IMR-90 (cell line): Measurements from ENCODE around the gene CARMIL1. TPM values are rescaled to one million over a fixed set of nuclear protein-coding genes. Genes with fewer than 3 reads are reported as not detected.

Experiments
- ATAC-seq: fragments of 200-7000 bp; cut with Tn5 transposase; 2 replicates; pipeline ENCODE4 v1.9.1; 2020; ENCODE audit warnings: low read depth, mild to moderate bottlenecking, moderate library complexity
- BruUV-seq: library from RNA; stranded (reverse); fragments of 400-500 nt; replicated peaks from 2 replicates; lab custom pipeline; 2021; lab: Mats Ljungman, UMichigan
- CTCF ChIA-PET: fragments of 300-600 bp; formaldehyde crosslinking; extraction: SDS; loops from one replicate; lab custom pipeline; 2021; ENCODE audit warnings: antibody characterized with exemption; lab: Yijun Ruan, JAX
- POLR2A ChIA-PET: fragments of 300-600 bp; sonication (Branson Sonifier 250); formaldehyde crosslinking; loops from one replicate; lab custom pipeline; 2022; ENCODE audit warnings: antibody characterized with exemption; ENCODE audit not compliant: unreplicated experiment; lab: Charles Lee
- DNase-seq: peaks from one replicate; pipeline ENCODE4 v3.0.0; 2013
- H2AFZ ChIP-seq: replicated peaks from 2 replicates; pipeline ENCODE3; 2013; ENCODE audit warnings: low read length, mild to moderate bottlenecking; ENCODE audit not compliant: poor library complexity
- H2AK5ac ChIP-seq: 2 replicates; pipeline ENCODE4 v1.6.1; 2013; ENCODE audit warnings: low read depth, low read length, inconsistent platforms
- H2AK9ac ChIP-seq: replicated peaks from 2 replicates; pipeline ENCODE3; 2013; ENCODE audit warnings: mild to moderate bottlenecking, low read depth, low read length, moderate library complexity; ENCODE audit not compliant: poor library complexity
- H2BK120ac ChIP-seq: 2 replicates; pipeline ENCODE4 v1.6.1; 2013; ENCODE audit warnings: low read depth, low read length, inconsistent platforms
- H2BK15ac ChIP-seq: 3 replicates; pipeline ENCODE4 v1.6.1; 2013; ENCODE audit warnings: low read depth, low read length, inconsistent platforms
- H2BK20ac ChIP-seq: 2 replicates; pipeline ENCODE4 v1.6.1; 2013; ENCODE audit warnings: low read depth, mild to moderate bottlenecking, inconsistent platforms, low read length, moderate library complexity
- H2BK5ac ChIP-seq: 2 replicates; pipeline ENCODE4 v1.6.1; 2013; ENCODE audit warnings: mild to moderate bottlenecking, low read depth, low read length, inconsistent platforms; ENCODE audit not compliant: poor library complexity, severe bottlenecking
- H3K14ac ChIP-seq: replicated peaks from 2 replicates; pipeline ENCODE4 v1.6.1; 2013; ENCODE audit warnings: low read depth, low read length, inconsistent platforms
- H3K18ac ChIP-seq: 2 replicates; pipeline ENCODE4 v1.6.1; 2013; ENCODE audit warnings: low read depth, low read length, control low read depth
- H3K23ac ChIP-seq: 2 replicates; pipeline ENCODE4 v1.6.1; 2013; ENCODE audit warnings: low read depth, low read length, inconsistent platforms
- H3K27ac ChIP-seq: 2 replicates; pipeline ENCODE4 v1.5.1; 2013; ENCODE audit warnings: mild to moderate bottlenecking, control low read depth, low read length; ENCODE audit not compliant: insufficient read depth
- H3K27me3 ChIP-seq: 2 replicates; pipeline ENCODE4 v1.6.1; 2013; ENCODE audit warnings: low read length; ENCODE audit not compliant: control insufficient read depth, insufficient read depth
- H3K36me3 ChIP-seq: 2 replicates; pipeline ENCODE4 v1.6.1; 2013; ENCODE audit warnings: low read length, mixed read lengths; ENCODE audit not compliant: control insufficient read depth, insufficient read depth
- H3K4ac ChIP-seq: 2 replicates; pipeline ENCODE4 v1.6.1; 2013; ENCODE audit warnings: low read depth, low read length, inconsistent platforms
- H3K4me1 ChIP-seq: 2 replicates; pipeline ENCODE4 v1.6.1; 2013; ENCODE audit warnings: low read length, mixed read lengths; ENCODE audit not compliant: control insufficient read depth, insufficient read depth
- H3K4me2 ChIP-seq: 2 replicates; pipeline ENCODE4 v1.6.1; 2013; ENCODE audit warnings: low read depth, mild to moderate bottlenecking, control low read depth, low read length, moderate library complexity
- H3K4me3 ChIP-seq: 2 replicates; pipeline ENCODE4 v1.5.1; 2013; ENCODE audit warnings: low read depth, mild to moderate bottlenecking, control low read depth, low read length, moderate library complexity; ENCODE audit not compliant: insufficient read depth
- H3K56ac ChIP-seq: 2 replicates; pipeline ENCODE4 v1.6.1; 2013; ENCODE audit warnings: low read length, inconsistent platforms; ENCODE audit not compliant: insufficient read depth; ENCODE audit errors: extremely low read depth
- H3K79me1 ChIP-seq, 2 experiments: 2 replicates each; pipeline ENCODE4 v1.6.1; 2013; ENCODE audit warnings: low read length in 2 of 2, inconsistent platforms in 1 of 2, low read depth in 1 of 2
- H3K9ac ChIP-seq: 2 replicates; pipeline ENCODE4 v1.6.1; 2013; ENCODE audit warnings: low read depth, low read length, control low read depth
- H3K9me1 ChIP-seq: 2 replicates; pipeline ENCODE4 v1.6.1; 2013; ENCODE audit warnings: low read length, inconsistent platforms; ENCODE audit not compliant: insufficient read depth
- H3K9me3 ChIP-seq: 2 replicates; pipeline ENCODE4 v1.6.1; 2013; ENCODE audit warnings: low read length; ENCODE audit not compliant: control insufficient read depth, insufficient read depth
- H4K20me1 ChIP-seq: 2 replicates; pipeline ENCODE4 v1.6.1; 2013; ENCODE audit warnings: low read length, inconsistent platforms; ENCODE audit not compliant: insufficient read depth
- H4K5ac ChIP-seq: 2 replicates; pipeline ENCODE4 v1.6.1; 2013; ENCODE audit warnings: mild to moderate bottlenecking, low read depth, low read length, control low read depth
- H4K8ac ChIP-seq, 2 experiments: 2 replicates each; pipeline ENCODE4 v1.6.1; 2013; ENCODE audit warnings: low read depth in 2 of 2, low read length in 2 of 2, control low read depth in 1 of 2, inconsistent platforms in 1 of 2
- H4K91ac ChIP-seq: 2 replicates; pipeline ENCODE4 v1.6.1; 2013; ENCODE audit warnings: low read depth, low read length, inconsistent platforms; ENCODE audit not compliant: insufficient read depth
- BHLHE40 ChIP-seq: fragments of 150-350 bp; IDR thresholded peaks from 2 replicates; pipeline ENCODE4 v1.6.1; 2016; ENCODE audit warnings: mild to moderate bottlenecking, low read depth, low read length
- CEBPB ChIP-seq: IDR thresholded peaks from 2 replicates; pipeline ENCODE4 v1.6.1; 2012; ENCODE audit warnings: low read depth, low read length, improper control_type of control experiment
- CHD1 ChIP-seq: IDR thresholded peaks from 2 replicates; pipeline ENCODE4 v1.6.1; 2012; ENCODE audit warnings: low read depth, low read length, improper control_type of control experiment
- CTCF ChIP-seq: conservative IDR thresholded peaks from 2 replicates; pipeline ENCODE4 v1.5.1; 2012; ENCODE audit warnings: mild to moderate bottlenecking, low read depth, low read length, improper control_type of control experiment
- ELK1 ChIP-seq: fragments of 150-350 bp; IDR thresholded peaks from 2 replicates; pipeline ENCODE4 v1.6.1; 2016; ENCODE audit warnings: low read depth, mild to moderate bottlenecking, low read length, moderate library complexity, borderline replicate concordance
- FOS ChIP-seq: fragments of 150-350 bp; IDR thresholded peaks from 2 replicates; pipeline ENCODE4 v1.6.1; 2016; ENCODE audit warnings: low read depth, low read length
- MAFK ChIP-seq: IDR thresholded peaks from 2 replicates; pipeline ENCODE4 v1.6.1; 2012; ENCODE audit warnings: low read depth, low read length, improper control_type of control experiment
- MAZ ChIP-seq: IDR thresholded peaks from 2 replicates; pipeline ENCODE4 v1.6.1; 2012; ENCODE audit warnings: low read depth, mild to moderate bottlenecking, low read length, improper control_type of control experiment, moderate library complexity, borderline replicate concordance
- MXI1 ChIP-seq: IDR thresholded peaks from 2 replicates; pipeline ENCODE4 v1.6.1; 2012; ENCODE audit warnings: low read depth, mild to moderate bottlenecking, low read length, moderate library complexity, borderline replicate concordance
- NFE2L2 ChIP-seq: fragments of 150-350 bp; IDR thresholded peaks from 2 replicates; pipeline ENCODE4 v1.6.1; 2016; ENCODE audit warnings: low read depth, mild to moderate bottlenecking, low read length
- POLR2A ChIP-seq: IDR thresholded peaks from 2 replicates; pipeline ENCODE4 v1.6.1; 2012; ENCODE audit warnings: mild to moderate bottlenecking, low read depth, low read length
- RAD21 ChIP-seq: IDR thresholded peaks from 2 replicates; pipeline ENCODE4 v1.6.1; 2012; ENCODE audit warnings: low read length, improper control_type of control experiment
- RCOR1 ChIP-seq: IDR thresholded peaks from 2 replicates; pipeline ENCODE4 v1.6.1; 2012; ENCODE audit warnings: mild to moderate bottlenecking, low read length, improper control_type of control experiment; ENCODE audit not compliant: insufficient replicate concordance
- RFX5 ChIP-seq: IDR thresholded peaks from 2 replicates; pipeline ENCODE4 v1.8.0; 2012; ENCODE audit warnings: low read depth, mild to moderate bottlenecking, low read length, moderate library complexity
- SMC3 ChIP-seq: fragments of 150-350 bp; IDR thresholded peaks from 2 replicates; pipeline ENCODE4 v1.6.1; 2016; ENCODE audit warnings: low read depth, mild to moderate bottlenecking, antibody characterized with exemption, low read length, moderate library complexity
- USF2 ChIP-seq: fragments of 150-350 bp; IDR thresholded peaks from 2 replicates; pipeline ENCODE4 v1.6.1; 2017; ENCODE audit warnings: mild to moderate bottlenecking, antibody characterized with exemption, low read length, low read depth
- WGBS, 2 experiments: methylation state at CpG; one replicate each; pipeline versions ENCODE4 v1.1.5 to v1.1.7; 2013; ENCODE audit warnings: missing lambda C conversion rate in 2 of 2; ENCODE audit not compliant: insufficient read length in 1 of 2; ENCODE audit errors: extremely low coverage in 2 of 2; 5-methylcytosine and 5-hydroxymethylcytosine counted together
- dilution Hi-C: fragments of 300-500 bp; cut with HindIII; formaldehyde crosslinking; loops from one replicate; pipeline ENCODE4 v1.14.3; 2018; ENCODE audit warnings: low sequenced_read_pairs; ENCODE audit not compliant: unreplicated experiment
- in situ Hi-C: fragments of 300-500 bp; cut with MboI; formaldehyde crosslinking; loops from 3 replicates; pipeline ENCODE4 v1.14.3; 2019; ENCODE audit warnings: low sequenced_read_pairs, inconsistent platforms, mixed read lengths
- intact Hi-C: fragments of 100-400 bp; cut with micrococcal nuclease; formaldehyde crosslinking; loops from 2 replicates; pipeline ENCODE4 v1.10.0; 2022
- polyA plus RNA-seq, 3 experiments: library from polyadenylated mRNA; depleted of rRNA; stranded (reverse); fragments of >200 nt; gene quantifications; 2 replicates each; pipeline ENCODE4 v1.2.3, GENCODE V29; 2012; ENCODE audit warnings: low replicate concordance in 1 of 3
- total RNA-seq: library from RNA; depleted of rRNA; stranded (reverse); fragments of >200 nt; gene quantifications from 2 replicates; pipeline ENCODE4 v1.2.3, GENCODE V29; 2012

Gene CARMIL1
- total and polyA plus RNA-seq, 2 of the 4 experiments (the other 2 are of a cell fraction) = 1.3 to 2.9 TPM

- Histone ChIP-seq H4K8ac (no peak overlapping the region), H3K9me1 (no peaks in the 10 kb centered on the region), H3K79me1 (no peaks in the 10 kb centered on the region), H3K4me1 (no peaks in the 10 kb centered on the region), H2AFZ (no peak overlapping the region), H3K27me3 (peaks cover 5% of the 10 kb centered on the region), H3K9ac (no peak overlapping the region), H3K56ac (no peak overlapping the region), H3K4me3 (no peak overlapping the region), H2BK120ac (no peak overlapping the region), H3K4me2 (no peak overlapping the region), H3K14ac (no peak overlapping the region), H4K20me1 (no peaks in the 10 kb centered on the region), H2BK20ac (no peak overlapping the region), H2BK5ac (no peak overlapping the region), H2AK5ac (no peak overlapping the region), H3K23ac (no peak overlapping the region), H3K4ac (no peak overlapping the region), H2BK15ac (no peak overlapping the region), H2AK9ac (no peak overlapping the region), H4K91ac (no peak overlapping the region), H4K5ac (no peak overlapping the region), H3K36me3 (no peaks in the 10 kb centered on the region), H3K27ac (no peak overlapping the region), H3K18ac (no peak overlapping the region), H3K9me3 (no peaks in the 10 kb centered on the region)
- ChIA-PET CTCF (no interaction called here), POLR2A (no interaction called here)
- in situ Hi-C loops (loop anchor here (10.0 kb wide), 1 partner anchor 297 kb away; no protein-coding TSS in a partner anchor), intact Hi-C loops (loop anchor here (10.0 kb wide), 1 partner anchor 447 kb away; no protein-coding TSS in a partner anchor), dilution Hi-C loops (no loop called here)
- BruUV-seq = no TSS peak
- WGBS, 2 experiments = 90% methylated on average over 2 of the region's 3 CpGs; no CpG with 5 or more reads in 1 of the 2 experiments
- DNase-seq (no peak), ATAC-seq (no peak)
- no peak for TF ChIP-seq MAZ
- no peak for TF ChIP-seq USF2
- TF ChIP-seq SMC3 = no peak
- TF ChIP-seq FOS = no peak
- no peak for TF ChIP-seq CEBPB
- TF ChIP-seq RCOR1 = no peak
- TF ChIP-seq RFX5 = no peak
- TF ChIP-seq MAFK = no peak
- no peak for TF ChIP-seq MXI1
- no peak for TF ChIP-seq ELK1
- TF ChIP-seq RAD21 = no peak
- TF ChIP-seq POLR2A = no peak
- no peak for TF ChIP-seq CHD1
- TF ChIP-seq CTCF = no peak
- no peak for TF ChIP-seq BHLHE40
- no peak for TF ChIP-seq NFE2L2
Measured at GRCh38 chr6:25267662-25268061, 11.5 kb upstream of the CARMIL1 start.
